T-helper 1 cell treated with Interleukin-12 subunit alpha and Interleukin-12 subunit beta and Interleukin-4 antibody, amounts not matched to agents 30 ng/mL and 1 ng/mL, for 36 hours (primary cell): Measurements from ENCODE around the gene GCC1. TPM values are rescaled to one million over a fixed set of nuclear protein-coding genes. Genes with fewer than 3 reads are reported as not detected.

Experiments
- intact Hi-C: fragments of 100-400 bp; cut with micrococcal nuclease; formaldehyde crosslinking; loops from one replicate; pipeline ENCODE4 v1.15.1; 2024
- total RNA-seq: library from RNA; stranded (reverse); gene quantifications from 2 replicates; pipeline ENCODE4 v1.2.3, GENCODE V29; 2022

The GCC1 gene, protein sequence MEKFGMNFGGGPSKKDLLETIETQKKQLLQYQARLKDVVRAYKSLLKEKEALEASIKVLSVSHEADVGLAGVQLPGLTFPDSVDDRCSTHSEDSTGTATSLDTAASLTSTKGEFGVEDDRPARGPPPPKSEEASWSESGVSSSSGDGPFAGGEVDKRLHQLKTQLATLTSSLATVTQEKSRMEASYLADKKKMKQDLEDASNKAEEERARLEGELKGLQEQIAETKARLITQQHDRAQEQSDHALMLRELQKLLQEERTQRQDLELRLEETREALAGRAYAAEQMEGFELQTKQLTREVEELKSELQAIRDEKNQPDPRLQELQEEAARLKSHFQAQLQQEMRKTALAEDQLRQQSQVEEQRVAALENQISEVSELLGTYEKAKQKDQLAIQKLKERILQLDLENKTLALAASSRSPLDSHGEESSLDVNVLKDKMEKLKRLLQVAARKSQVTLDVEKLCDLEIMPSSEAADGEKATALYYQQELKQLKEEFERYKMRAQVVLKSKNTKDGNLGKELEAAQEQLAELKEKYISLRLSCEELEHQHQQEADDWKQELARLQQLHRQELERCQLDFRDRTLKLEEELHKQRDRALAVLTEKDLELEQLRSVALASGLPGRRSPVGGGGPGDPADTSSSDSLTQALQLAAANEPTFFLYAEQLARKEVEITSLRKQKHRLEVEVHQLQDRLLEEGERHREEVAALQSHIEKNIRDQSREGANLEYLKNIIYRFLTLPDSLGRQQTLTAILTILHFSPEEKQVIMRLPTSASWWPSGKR
- 19.8 and 20.7 TPM in 2 replicates for total RNA-seq

DNA sequence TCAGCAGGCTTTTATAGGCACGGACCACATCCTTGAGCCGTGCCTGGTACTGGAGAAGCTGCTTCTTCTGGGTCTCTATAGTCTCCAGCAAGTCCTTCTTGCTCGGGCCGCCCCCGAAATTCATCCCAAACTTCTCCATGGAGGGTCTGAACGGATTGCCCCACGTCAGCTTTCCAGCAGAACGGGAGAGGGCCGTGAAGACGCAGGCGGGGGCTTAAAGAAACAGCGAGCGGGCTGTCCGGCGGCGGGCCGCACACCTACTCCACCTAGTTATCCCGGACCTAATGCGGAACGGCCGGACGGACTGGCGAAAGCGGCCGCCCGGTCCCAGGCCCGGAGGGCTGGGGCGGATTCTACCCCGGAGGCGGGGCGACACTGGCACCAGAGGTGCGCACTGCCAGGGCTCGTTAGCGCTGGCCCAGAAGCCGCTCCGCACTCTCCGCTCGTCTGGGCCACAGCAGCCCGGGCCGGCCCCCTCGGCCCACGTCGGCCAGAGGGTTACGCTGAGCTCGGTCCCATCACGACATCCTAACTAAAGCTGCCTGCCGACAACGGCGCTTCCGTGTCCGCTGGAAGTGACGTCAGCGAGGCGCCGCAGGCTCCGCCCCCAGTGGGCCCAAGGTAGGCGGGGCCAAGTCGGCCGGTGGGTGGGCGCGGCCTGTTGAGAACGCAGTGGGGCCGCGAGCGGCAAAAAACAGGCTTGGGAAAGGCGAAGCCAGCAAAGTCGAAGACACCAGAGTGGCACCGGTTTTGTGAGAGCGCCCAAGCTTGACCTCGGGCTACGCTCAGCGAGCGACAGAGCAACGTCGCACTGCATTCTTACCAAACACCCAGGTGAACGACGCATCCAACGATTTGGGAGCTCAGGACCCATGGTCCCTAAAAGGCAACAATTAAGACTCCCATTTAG, at the start of gene GCC1:
TSS of gene GCC1 (minus strand) at position 553 of the 910 bp plus-strand sequence. CDS start at position 139, 414 bp downstream.
- intact Hi-C loops, result loop anchor here (1.0 to 10.0 kb wide), 12 partner anchors 67 to 1470 kb away; partner anchors contain the start of genes ATP6V1F, GRM8, IMPDH1 and SND1

DNA sequence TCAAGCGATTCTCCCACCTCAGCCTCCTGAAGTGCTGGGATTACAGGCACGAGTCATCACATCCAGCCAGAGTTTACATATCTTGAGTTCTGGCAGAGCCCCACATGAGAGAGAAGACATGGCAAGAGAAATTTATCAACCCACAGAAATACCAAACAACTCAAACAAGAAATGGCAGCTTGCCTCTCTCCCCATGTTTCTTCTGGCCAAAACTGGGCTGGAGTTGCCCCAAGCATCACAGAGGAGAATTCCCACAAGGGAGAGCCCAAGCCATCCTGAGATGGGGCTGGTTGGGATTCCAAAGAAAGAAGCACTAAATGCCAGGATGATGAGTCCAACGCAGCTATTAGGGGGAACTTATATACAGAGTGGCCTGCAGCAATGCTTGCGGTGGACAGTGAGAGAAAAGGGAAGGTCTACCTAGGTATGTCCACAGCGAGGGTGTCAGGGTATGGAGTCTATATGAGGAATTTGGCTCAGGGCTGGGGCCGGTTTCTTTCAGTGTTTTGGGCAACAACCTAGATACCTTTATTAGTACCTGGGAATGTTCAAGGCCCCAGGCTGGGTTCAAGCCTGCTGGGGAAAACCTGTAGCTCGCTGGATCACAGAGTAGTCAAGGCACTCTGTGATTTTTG, 47.0 kb upstream of the GCC1 start:
- intact Hi-C loops, result no loop called here

DNA sequence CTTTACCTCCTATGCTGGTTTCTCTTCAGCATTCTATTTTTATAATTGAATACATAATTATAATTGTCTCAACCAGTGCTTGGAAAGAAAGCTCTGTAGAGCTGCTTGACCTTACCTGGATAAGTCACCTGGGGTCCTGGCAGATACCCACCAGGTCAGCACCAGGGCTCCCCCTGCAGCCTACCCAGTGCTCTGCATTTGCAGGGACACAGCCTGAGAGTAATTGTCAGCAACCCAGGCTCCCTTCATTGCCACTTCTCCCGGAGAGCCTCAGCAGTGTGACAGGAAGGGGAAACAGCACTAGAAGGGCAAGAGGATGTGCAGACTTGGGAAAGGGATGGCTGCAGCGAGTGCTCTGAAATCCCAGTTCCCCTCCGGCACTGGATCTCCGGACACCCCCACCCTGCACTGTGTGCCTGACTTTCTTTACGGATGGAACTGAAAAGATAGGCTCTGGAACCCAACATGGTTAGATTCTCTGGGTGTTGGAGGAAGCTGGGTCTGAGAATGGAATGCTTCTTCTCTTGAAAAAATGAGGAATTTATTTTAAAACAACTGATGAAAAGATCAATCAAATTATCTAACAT, 44.0 kb upstream of the GCC1 start:
- intact Hi-C loops, result no loop called here

DNA sequence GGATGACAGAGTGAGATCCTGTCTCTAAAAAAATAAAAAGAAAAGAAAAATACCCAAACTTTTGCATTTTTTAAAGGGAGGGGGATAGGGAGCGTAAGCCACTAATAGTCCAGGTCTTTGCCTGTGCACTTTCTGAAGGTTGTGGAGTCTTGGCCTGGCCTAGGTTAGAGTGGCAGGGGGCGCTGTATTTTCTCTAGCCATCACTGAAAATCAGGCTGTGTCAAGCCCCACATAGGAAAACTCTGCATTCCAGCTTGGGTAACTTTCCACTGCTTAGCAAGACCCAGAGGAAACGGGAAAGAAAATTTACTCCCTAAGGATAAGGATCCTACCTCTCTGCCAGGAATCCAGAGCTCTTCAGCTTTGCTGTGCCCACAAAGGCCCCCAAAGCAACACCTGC, 43.0 kb upstream of the GCC1 start:
- intact Hi-C loops, result no loop called here

DNA sequence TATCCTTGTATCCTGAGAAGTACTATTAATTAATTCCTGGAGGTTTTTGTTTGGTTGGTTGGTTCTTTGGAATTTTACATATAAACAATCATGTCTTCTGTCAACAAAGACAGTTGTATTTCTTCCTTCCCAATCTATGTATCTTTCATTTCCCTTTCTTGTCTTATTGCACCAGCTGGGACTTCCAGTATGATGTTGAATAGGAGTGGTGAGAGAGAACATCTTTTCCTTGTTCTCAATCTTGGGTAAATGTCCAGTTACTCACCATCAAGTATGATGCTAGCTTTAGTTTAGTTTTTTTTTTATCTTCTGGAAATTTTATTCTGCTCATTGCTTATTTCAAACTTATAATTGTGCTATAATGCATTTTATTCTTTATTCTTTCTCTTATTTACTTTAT, 39.9 kb upstream of the GCC1 start:
- intact Hi-C loops, result no loop called here

DNA sequence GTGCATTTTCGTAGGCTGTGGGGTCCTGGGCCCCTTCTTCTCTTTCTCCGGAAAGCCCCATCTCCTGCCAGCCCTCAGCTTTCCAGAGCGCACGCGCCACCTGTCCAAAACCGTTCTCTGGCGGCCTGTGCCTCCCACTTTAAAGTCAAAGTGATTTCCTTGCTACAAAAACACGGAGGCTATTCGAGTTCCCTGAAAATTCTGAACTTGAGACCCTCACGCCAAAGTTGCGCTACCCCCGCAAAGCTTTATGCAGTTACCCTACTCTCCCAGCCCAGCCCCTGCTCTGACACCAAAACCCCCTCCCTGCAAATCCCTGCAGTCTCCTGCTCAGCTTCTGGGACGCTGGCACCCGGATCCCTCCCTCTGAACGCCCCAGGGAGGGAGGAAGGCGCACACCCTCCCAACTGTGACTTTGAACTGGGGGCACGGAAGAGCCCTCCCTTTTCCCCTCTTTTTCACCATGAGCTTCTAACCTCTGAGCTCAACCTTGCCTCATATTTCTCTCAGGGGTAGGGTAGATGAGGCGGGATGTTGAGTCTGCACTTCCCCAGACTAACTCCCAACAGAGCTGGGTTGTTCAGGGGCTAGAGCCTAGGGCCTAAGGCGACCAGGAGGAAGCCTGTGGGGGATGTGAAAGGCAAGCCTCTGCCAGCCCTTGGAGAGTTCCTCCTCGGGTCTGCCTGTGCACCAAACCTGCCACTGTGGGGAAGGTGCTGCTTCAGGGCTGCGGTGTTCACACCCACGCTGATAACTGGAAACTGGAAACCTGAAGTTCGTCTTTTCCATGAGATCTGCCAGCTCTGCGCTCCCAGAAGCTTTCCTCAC, 35.2 kb upstream of the GCC1 start:
- intact Hi-C loops, result no loop called here

DNA sequence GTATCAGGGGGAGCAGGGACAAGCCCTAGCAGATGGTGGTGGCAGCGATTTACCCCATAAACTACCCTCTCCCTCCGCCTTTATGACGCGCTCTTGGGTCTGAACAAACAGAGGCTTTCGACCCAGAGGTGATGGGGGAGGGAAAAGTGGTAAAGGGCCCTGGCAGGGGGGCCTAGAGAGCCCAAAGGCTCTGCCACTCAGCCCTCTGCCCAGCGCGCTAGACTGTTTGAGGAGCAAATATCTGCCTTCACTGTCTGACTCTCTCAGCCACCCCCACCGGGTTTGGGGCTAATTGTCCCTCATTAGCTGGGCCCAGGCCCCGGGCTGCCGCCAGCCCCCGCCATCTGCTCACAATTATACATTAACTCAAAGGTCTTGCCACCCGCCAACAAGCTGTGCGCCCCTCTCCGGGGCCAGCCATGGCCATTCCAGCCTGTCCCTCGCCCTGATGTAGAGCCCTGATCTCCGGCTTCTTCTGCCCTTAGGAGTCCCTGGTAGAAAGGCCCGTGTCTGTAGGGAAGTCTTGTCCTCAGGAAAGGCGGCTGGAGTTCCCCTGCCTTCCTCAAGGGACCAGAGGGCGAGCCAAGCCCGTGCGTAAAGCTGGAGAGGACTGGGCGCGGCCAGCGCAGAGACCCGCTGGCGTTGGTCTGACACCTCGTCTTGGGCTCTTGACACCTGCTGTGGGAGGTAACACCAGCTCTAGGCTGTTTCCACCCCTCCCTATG, 34.4 kb upstream of the GCC1 start:
- intact Hi-C loops, result no loop called here

DNA sequence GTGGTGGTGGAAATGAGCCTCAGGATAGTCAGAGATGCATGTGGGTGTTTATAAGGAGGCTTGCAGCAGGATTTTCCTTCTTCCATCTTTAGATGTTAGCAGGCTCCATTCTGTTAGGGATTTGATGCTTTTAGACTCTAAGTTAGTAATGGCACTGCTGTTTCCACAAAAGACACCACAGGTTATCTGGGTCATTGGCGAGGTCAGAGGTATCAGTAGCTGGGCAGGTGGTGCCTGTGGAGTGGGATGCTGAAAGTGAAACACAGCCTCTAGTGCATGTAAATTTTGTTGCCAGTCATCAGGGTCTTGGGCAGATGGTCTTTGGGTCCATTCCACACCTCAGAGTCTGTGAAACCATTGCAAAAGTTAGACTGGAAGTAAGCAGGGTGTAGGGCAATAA, 33.4 kb upstream of the GCC1 start:
- intact Hi-C loops, result no loop called here

DNA sequence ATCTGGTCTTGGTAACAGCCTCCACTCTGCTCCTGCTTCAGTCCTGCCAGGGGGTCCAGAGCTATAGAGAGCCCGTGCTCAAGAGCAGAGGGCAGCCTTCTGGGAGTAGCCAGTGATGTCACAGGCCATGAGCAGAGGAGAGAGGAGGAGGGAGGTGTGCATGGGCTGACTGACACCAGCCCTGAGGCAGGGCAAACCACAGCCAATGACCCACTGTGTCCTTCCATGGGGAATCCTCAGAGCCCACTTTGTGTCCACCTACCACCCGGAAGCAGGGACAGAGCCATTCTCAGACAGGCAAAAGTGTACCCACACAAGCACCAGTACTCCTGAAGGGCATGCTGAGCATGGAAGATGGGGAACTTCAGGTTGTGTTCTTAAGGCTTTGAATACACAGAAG, 32.6 kb upstream of the GCC1 start, which contains the start of gene PAX4:
TSS of gene PAX4 (minus strand) at position 101 of the 400 bp plus-strand sequence. CDS start 2,214 bp downstream, outside the sequence.
- intact Hi-C loops, result no loop called here

DNA sequence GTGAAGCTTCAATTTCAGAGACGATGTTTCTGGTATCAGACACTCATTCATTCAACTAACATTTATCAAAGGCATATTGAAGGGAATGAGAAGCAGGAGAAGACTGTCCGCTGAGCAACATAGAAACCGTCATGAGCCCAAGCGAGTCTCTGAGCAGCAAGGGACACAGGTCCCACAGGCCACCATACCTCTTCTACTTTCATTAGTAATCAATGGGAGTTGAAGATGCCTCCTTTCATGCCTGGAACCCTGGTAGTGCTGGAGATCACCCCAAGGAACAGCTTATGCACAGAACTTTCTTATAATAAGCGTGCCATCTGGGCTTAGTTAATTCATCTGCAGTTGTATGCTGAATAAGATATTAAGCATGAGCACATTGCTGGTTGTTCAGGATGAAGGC, 31.3 kb upstream of the GCC1 start:
- intact Hi-C loops, result no loop called here

DNA sequence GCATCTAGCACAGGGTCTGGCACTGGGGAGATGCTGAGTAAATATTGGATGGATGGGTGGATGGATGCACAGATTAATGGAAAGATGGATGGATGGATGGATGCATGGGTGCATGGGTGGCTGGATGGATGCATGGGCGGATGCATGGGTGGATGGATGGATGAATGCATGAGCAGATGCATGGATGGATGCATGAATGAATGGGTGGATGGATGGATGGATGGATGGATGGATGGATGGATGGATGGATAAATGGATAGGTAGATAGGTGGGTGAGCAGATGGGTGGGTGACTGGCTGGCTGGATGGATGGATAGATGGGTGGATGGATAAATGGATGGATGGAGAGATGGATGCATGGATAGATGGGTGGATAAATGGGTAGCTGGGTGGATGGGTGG, 26.9 kb upstream of the GCC1 start:
- intact Hi-C loops, result no loop called here

DNA sequence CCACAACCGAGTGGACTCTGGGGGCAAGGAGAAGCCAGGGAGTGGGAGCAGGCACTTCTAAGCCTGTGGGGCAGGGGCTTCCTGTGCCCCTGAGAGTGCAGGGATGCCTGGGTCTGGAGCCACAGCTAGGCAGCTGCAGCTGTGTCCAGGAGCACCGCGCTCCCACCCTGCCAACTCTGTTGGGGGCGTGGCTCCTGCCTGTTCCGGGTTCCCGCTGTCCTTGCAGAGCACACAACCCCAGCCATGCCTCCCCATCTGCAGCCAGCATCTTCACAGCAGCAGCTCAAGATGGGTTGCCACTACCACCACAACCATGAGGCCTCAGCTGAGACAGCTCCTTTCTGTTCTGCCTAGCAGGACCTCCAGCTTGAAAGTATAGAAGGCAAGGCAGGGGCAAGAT, 23.9 kb upstream of the GCC1 start:
- intact Hi-C loops, result no loop called here

DNA sequence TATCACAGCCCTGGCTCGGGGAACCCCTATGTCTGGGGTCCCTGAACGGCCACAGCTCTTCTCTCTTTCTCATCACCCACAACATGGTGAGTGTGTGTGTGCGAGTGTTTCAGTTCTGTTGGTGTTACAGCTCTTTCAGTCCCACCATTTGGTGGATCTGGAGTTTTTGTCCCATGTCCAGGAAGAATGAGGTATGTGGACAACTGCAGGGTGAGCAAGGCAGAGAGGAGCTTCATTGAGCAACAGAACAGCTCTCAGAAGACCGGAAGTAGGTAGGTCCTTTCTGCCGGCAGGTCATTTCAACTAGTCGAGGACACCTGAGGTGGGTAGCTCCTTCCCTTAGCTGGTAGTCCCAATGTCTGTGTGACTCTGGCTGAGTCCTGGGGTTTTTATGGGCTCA, 23.1 kb upstream of the GCC1 start:
- intact Hi-C loops, result no loop called here

DNA sequence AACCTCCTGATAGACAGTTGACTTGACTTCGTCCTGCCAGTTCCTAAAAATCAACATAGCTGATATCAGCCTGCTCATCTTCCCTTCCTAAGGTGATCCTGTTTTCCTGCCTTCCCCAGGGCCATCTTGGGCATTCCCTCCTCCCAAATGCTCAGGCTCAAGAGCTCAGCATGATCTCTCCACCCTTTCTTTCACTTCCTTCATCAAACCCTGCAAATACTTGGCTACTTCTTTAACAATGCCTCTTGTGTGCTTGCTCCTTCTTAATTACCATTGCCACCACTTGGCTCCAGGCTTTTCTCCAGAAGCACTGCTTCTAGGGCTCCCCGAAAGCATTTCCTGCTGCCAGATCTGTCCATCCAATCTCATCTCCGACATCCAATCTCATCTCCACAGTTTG, 15.5 kb upstream of the GCC1 start:
- intact Hi-C loops, result no loop called here

DNA sequence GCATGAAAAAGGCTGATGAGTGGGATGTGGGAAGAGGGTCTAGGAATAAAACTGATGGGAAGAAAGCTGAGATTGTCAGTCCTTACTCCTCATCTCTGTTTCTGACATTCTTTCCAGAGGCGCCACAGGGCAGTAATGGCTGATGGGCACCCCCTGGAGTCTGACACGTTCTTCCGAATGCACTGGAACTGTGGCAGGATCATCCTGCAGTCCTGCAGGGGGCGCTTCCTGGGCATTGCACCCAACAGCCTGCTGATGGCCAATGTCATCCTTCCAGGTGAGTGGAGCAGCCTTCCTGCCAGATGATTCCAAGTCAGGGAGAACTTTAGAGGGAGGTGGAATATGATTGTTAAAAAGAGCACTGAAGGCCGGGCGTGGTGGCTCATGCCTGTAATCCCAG, 12.9 kb upstream of the GCC1 start:
- intact Hi-C loops, result no loop called here

DNA sequence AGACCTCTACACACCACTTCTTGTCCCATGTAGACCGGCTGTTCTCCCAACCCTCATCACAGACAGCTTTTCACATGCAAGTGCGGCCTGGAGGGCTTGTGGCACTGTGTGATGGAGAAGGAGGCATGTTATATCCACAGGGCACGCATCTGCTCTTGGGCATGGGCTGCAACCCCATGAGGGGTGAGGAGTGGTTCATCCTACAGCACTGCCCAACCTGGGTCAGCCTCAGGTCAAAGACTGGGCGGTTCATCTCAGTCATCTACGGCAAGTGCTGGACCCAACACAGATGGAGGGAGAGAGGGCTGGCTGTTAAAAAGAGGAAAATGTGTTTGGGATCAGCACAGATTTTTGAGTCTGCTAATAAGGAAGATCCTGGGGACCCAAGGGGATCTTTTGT, 10.3 kb upstream of the GCC1 start:
- intact Hi-C loops, result no loop called here

DNA sequence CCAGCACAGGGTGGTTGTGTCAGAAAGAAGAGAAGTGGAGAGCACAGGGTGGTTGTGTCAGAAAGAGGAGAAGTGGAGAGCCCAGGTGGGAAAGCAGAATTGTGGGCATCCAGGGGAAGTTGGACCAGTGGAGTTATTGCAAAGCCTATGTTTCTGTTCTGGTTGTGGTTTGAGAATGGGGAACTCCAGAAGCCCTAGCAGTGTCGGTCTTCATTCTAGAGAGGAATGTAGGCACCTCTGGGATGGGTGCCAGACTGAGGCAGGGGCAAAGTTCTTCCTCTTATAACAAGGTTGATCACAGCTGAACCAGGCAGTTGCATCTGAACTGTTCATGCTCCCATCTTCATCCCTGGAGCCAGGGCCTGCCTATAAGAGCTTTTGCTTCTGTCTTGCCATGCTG, 9.1 kb upstream of the GCC1 start:
- intact Hi-C loops, result no loop called here

DNA sequence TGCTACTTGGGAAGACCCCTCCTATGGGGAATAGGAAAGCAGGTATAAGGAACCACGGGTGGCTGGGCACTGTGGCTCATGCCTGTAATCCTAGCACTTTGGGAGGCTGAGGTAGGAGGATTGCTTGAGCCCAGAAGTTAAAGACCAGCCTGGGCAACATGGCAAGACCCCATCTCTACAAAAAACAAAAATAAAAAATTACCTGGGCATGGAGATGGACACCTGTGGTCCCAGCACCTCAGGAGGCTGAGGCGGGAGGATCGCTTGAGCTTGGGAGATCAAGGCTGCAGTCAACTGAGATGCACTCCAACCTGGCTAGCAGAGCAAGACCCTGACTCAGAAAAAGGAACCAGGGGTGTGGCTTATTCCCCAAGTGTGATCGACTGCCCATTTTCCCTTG, 7.2 kb upstream of the GCC1 start:
- intact Hi-C loops, result no loop called here

DNA sequence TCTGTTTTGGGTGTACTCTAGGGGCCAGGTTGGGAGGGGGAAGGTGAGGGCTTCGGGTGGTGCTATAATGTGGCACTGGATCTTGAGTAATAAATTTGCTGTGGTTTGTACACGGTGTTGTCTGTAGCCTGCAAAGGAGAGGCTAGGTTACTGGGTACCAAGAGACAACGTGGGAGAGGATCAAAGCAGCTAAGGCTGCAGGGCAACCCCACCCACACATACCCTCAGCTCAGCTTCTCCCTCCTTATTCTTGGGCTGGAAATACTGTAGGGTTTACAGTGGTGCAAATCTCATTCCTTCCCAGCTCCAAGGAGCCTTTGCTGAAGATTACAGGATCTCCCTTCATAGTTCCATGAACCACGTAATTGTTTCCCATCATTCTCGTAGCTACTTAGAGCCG, 6.2 kb upstream of the GCC1 start:
- intact Hi-C loops, result no loop called here
